Cardiac fibroblast (primary cell): ENCODE data around the gene NNT.
"Not testable (repeated sequence)": the region's sequence is repeated elsewhere in the genome, so short reads cannot be mapped to it uniquely, and the experiment has no call there.

Experiments used
- DNase-seq, 2 donors: peaks; one replicate each; pipeline versions ENCODE4 v3.0.0 to v3.0.0-alpha.2; 2010; ENCODE audit warnings: low read depth in 2 of 2
- H3K4me3 ChIP-seq, 2 donors: replicated peaks in 1 of 2; 1 replicate in 1 of 2; 2 replicates in 1 of 2; pipeline ENCODE4 v1.5.1; 2011; ENCODE audit warnings: low read depth in 2 of 2, low read length in 2 of 2, mild to moderate bottlenecking in 2 of 2, moderate library complexity in 1 of 2
- CTCF ChIP-seq: IDR thresholded peaks from one replicate; pipeline ENCODE4 v1.5.1; 2011; ENCODE audit warnings: low read depth, mild to moderate bottlenecking, low read length, inconsistent platforms

The NNT gene

GRCh38 chr5:43570450-43571158 is 32.4 kb upstream of the NNT start:
- peak overlapping the region in 1 of 2 donors; percentile 37 for H3K4me3 ChIP-seq
- TF ChIP-seq CTCF, result no peak
- peak in 1 of 2 donors; percentile 38 for DNase-seq

- peak overlapping the region in 1 of 2 donors; percentile 37 for H3K4me3 ChIP-seq
- TF ChIP-seq CTCF, result no peak
- peak; percentile 28 to 48 for DNase-seq
Measured at GRCh38 chr5:43571237-43571636, 31.7 kb upstream of the NNT start.

GRCh38 chr5:43572357-43572756 is 30.6 kb upstream of the NNT start:
- TF ChIP-seq CTCF, result no peak
- no peak overlapping the region for H3K4me3 ChIP-seq
- peak in 1 of 2 donors; percentile 22 for DNase-seq

- no peak for TF ChIP-seq CTCF
- no peak overlapping the region for H3K4me3 ChIP-seq
- DNase-seq, result peak; percentile 56 to 79
Measured at GRCh38 chr5:43573058-43573457, 29.9 kb upstream of the NNT start.

- DNase-seq, H3K4me3 ChIP-seq: not testable (repeated sequence)
Measured at GRCh38 chr5:43580402-43581210, 22.4 kb upstream of the NNT start.

- no peak for DNase-seq
- H3K4me3 ChIP-seq, result no peak overlapping the region
- no peak for TF ChIP-seq CTCF
Measured at GRCh38 chr5:43581398-43581797, 21.6 kb upstream of the NNT start.

GRCh38 chr5:43582082-43583005 is 20.6 kb upstream of the NNT start:
- no peak for TF ChIP-seq CTCF
- no peak for DNase-seq
- H3K4me3 ChIP-seq, result no peak overlapping the region
